CD4-positive, alpha-beta T cell treated with Interleukin-15 for 1 hour (primary cell): ENCODE data around the gene GRID2.

Source experiments
- DNase-seq: peaks from one replicate; pipeline ENCODE4 v3.0.0-alpha.2; 2020

The GRID2 gene

GRCh38 chr4:92988301-92988700 is 684.5 kb downstream of the GRID2 start:
- DNase-seq = no peak

DNA sequence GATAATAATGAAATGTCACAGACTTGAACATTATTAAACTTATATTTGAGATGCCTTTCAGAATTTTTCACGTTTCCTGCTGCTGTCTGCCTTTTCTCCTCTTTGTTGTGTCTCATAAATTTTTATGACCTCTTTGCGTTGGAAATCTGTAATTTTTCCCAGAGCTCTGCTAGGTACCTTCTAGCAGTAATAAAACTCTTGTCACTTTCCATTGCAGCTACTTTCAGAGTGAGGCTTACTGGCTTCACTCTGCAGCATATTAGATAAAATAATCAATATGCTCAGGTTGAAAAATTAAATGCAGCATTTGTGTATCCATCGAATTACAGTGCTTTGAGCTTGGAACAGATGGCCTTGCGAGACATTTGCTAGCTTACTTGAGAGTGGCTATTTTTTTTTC is 689.0 kb downstream of the GRID2 start:
- no peak for DNase-seq

GRCh38 chr4:92994727-92995126 is 691.0 kb downstream of the GRID2 start:
- DNase-seq = no peak

GRCh38 chr4:92996533-92996932 is 692.8 kb downstream of the GRID2 start:
- no peak for DNase-seq

DNA sequence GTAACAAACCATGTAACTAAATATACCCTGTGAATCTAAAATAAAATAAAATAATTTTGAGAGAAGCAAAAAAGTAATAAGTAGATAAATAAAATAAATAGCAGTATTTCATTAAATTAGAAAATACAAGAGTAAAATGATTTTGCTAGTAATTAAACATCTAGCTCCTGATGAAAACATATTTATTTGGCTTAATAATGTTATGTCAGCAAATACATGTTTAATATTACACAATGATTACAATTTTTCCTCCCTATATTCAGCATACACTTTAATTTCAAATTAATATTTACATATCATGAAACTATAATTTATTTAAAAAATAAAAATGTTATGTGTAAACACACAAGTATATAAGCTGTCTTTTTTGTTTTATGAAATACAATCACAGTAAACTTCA is 697.1 kb downstream of the GRID2 start:
- DNase-seq = no peak

DNA sequence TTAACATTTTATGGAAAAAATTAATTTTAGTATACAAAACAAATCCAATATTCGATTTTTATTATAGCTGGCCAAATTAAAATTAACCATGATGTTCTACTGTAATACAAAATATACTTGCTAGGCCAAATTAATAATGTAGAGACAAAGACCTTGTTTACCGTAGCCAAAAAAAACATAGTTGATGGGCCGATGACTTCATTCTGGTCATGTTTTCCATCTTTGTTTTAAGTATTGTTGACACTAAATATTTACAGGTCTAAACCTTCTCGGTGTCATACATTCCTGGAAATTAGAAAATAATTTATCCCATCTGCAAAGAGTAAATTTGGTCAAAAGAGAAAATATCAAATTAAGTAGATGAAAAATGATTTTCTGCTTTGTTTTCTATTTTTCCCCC is 698.5 kb downstream of the GRID2 start:
- no peak for DNase-seq

DNA sequence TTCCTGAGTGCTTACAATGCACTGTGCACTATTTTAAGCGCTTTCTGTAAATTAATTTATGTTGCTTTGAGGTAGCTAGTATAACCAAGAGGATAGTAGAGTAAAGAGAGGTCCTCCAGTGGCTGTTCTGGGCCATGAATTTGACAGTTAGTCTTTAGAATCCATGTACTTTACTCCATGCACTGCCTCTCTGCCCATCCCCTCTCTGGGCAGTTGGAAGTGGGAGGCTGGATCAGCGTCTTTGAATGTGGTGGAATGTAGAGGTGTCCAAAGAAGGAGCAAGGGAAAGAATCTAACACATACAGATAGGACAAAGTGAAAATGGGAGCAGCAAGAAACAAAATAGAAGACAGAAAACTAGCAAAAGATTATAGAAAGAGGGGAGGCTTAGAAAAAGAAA is 712.6 kb downstream of the GRID2 start:
- DNase-seq = no peak

GRCh38 chr4:93018243-93018642 is 714.5 kb downstream of the GRID2 start:
- DNase-seq = no peak

- no peak for DNase-seq
These were observed 715.0 kb downstream of the GRID2 start for GRCh38 chr4:93018806-93019205.

GRCh38 chr4:93029769-93030168 is 726.0 kb downstream of the GRID2 start:
- no peak for DNase-seq

DNA sequence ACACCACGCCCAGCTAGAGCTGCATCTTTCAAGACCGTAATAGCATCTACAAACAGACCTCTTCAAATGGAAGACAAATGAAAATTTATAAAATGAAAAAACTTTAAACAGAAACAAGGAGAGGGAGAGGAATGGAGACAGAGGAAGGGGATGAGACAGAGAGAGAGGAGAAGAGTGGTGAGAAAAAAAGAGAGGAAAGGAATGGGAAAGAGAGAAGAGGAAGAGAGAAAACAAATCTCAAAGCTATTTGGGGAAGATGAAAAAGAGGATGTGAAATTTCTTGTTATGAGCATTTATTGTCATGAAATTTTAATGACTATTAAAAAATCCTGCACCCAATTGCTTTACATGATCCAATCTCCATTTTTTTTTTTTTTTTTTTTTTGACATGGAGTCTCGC is 726.9 kb downstream of the GRID2 start:
- DNase-seq = no peak

GRCh38 chr4:93031431-93032098 is 727.8 kb downstream of the GRID2 start:
- DNase-seq = no peak

DNA sequence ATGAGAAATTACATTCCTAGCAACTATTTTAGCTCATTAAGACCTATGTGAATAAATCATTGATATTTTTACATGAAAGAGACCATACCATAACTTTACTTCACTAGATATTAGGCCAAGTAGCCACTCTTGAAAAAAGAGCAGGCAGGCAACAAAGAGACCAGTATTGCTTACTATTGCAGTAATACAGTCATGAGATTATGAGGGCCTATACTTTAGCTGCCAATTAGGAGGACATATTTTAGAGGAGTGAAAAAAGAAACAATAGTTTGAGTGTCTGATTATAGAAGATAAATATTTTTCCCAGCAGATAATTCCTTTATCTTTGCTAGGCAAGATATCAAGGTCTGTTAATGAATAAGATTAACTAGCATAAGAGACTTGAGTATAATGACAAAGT is 739.0 kb downstream of the GRID2 start:
- DNase-seq = no peak

GRCh38 chr4:93053140-93053539 is 749.4 kb downstream of the GRID2 start:
- no peak for DNase-seq

DNA sequence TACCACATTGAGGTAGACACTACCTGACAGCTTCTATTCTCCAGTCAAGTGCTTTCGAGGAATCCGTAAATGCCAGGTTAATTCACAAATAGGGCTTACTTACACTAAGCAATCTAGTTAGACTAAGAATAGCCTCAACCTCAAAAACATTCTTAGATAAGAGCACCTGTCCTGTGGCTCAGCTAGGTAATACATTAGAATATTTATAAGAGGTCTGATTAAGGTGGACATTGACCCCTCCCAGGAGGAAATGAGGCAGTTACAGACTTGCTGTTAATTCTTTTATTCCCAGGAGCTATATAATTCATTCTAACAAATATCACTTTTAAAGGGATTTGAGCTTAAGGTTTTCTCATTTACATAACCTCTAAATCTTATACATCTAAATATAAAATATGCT is 758.1 kb downstream of the GRID2 start:
- no peak for DNase-seq

GRCh38 chr4:93063325-93063724 is 759.6 kb downstream of the GRID2 start:
- no peak for DNase-seq

DNA sequence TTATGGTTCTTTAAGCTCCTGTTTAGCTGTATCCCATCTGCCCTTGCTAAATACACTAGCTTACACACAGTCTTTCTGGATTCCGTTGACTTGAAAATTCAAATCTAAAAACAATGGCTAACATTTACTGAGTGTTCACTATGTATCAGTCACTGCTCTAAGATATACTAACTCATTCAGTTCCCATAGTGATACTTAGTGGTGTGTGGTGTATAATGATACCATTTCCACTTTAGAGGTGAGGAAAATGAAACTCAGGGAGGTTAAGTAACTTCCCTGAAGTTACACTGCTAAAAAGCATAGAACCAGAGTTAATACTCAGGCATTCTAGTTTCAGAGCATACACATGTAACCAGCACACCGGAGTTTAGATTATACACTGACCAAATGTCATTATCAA is 762.0 kb downstream of the GRID2 start:
- no peak for DNase-seq

DNA sequence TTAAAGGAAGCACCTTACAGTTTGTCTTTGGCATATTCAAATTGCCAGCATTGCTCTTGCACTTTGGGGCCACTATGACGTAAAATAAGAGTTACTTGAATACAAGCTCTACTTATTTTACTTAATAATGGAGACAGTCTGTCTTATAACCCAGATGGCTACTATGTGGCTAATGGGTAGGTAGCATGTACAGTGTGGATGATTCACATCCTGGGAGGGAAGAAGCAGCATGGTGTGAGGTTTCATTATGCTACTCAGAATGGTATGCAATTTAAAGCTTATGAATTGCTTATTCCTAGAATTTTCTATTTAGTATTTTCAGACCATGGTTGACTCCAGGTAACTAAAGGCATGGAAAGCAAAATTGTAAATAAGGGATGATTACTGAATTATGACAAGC is 763.0 kb downstream of the GRID2 start:
- DNase-seq = no peak

GRCh38 chr4:93072292-93072691 is 768.5 kb downstream of the GRID2 start:
- DNase-seq = no peak

- no peak for DNase-seq
These were observed 776.5 kb downstream of the GRID2 start for GRCh38 chr4:93080316-93080715.

GRCh38 chr4:93084599-93085305 is 781.0 kb downstream of the GRID2 start:
- DNase-seq = no peak

GRCh38 chr4:93086356-93086755 is 782.6 kb downstream of the GRID2 start:
- DNase-seq = no peak

DNA sequence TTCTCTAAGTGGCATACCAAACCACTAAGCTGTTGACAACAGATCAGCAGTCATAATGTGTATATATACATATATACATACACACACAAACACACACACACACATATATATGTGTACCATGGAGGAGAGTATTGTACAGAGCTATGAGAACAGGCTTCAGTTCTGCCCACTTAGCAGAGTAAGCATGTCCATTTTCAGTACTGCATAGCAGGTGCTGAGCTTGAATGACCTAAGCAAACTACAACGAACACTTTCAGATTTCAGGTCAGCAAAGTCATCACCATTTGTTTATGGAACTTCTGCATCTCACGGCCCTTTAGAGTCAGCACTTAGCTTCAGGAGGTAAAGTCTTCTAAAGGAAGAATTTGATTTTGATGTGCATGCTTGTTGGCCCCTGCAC is 789.0 kb downstream of the GRID2 start:
- no peak for DNase-seq

DNA sequence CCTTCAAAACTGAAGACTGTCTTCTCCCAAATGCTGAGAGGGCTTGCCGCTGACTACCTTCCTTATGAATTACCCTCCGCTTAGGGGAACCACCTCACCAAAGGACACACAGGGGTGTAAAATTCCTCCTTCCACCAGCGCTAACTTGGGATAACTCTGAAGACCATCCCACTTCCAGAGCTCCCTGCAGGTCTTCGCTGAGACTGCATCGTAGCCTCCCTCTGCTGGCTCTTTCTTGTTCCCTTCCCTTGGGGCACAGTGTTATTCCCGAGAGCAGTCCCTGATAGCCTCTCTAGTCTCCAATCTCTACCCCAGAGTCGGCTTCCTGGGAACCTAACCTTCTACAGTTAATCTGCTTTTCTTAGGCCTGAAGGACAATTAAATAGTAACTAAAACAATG is 799.3 kb downstream of the GRID2 start:
- DNase-seq = no peak

DNA sequence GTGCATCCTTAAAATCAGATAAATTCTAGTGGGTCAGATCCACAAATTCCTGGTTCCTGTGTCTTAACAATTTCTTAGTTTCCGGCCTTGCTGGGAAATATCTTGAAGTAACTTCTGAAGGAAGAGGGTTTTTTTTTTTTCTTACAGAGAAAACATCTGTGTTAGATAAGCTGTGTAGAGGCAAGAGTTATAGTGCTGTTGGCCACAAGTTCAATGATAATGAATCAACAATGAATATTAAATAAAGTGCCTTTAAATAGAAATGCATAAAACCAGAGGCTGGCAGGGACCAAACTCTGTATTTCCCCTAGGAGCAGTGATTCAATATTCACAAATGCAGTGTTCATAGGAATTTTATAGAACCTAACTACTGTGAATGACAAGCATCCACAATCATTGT is 812.9 kb downstream of the GRID2 start:
- no peak for DNase-seq
